HS-5 (cell line): ENCODE data around the gene MYO15A.
A peak's percentile ranks its signal among the peaks of the same experiment; 100 is the strongest.

Experiments
- DNase-seq: peaks from one replicate; pipeline ENCODE4 v3.0.0-alpha.2; 2012; ENCODE audit warnings: low read depth

MYO15A gene

DNA sequence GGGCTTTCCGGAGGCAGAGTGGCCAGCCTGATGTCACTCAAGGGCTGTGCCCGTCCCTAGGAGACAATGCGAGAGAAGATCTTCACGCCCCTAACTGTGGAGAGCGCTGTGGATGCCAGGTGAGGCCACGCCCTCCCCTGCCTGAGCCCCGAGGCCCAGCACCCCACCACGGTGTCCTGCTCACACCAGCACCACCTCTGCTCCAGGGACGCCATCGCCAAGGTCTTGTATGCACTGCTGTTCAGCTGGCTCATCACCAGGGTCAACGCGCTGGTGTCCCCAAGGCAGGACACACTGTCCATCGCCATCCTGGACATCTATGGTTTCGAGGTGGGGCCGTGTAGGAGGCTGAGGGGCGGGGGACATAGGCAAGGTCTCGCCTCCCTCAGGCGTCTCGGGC is 27.8 kb downstream of the MYO15A start:
- DNase-seq, result no peak

DNA sequence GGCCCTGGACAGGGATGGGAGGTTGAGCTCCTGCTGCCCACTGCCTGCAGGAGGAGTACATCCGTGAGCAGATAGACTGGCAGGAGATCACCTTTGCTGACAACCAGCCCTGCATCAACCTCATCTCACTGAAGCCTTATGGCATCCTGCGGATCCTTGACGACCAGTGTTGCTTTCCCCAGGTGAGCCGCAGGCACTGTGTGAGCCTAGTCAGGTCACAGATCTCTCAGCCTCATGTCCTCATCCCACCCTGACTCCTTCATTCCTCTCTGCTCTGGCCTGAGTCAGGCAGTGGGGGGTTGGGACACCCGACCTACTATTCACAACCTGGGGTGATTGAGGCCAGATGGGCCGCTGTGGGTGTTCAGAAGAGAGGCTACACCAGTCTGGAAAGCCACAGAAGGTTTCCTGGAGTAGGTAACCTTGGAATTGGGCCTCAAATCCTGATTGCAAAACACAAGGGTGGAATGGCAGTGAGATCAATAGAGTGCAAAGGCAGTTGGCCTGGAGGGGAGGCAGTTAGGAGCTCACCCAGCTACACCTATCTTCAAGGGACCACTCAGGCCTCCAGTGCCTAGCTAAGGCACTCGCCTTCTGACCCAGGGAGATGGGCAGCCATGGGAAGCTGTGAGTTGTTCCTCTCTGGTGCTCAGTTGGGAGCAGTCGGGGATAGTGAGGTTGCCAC is 29.7 kb downstream of the MYO15A start:
- DNase-seq, result no peak

GRCh38 chr17:18139092-18139491 is 30.5 kb downstream of the MYO15A start:
- DNase-seq, result no peak

GRCh38 chr17:18139498-18139897 is 30.9 kb downstream of the MYO15A start:
- no peak for DNase-seq

DNA sequence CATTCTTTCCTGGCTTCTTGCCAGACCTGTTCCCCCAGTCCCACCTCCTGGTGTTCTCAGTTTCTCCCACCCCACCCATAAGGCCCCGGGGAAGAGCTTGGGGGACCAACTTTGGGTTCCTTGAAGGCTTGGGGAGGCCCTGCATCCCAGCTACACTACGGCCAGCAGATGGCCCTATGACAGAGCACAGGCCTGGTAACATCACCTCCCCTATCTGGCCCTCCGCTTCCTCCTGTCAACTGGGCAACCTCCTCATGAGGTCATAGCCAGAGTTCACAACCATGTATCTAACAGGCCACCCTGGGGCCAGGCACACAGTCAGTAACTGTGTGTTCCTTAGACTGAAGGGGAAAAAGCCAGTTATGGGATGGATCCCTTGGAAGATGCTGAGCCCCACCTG is 31.4 kb downstream of the MYO15A start:
- DNase-seq, result no peak

DNA sequence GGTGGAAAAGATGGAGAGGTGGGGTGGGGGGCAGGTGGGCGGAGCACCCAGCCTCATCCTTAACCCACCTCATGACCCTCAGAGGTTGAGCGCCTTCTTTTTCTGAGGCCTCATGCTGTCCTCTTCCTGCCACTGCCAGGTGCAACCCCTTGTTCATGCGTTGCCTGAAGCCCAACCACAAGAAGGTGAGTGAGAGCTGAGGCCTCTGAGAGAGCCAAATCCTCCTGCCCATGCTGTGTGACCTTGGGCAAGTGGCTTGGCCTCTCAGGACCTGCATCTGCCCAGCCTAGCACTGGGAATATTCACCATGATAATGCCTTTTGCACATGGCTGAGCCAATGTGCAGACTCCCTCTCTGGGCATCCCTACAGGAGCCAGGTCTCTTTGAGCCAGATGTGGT is 32.1 kb downstream of the MYO15A start:
- DNase-seq, result no peak

GRCh38 chr17:18141210-18141803 is 32.8 kb downstream of the MYO15A start:
- peak; percentile 19 for DNase-seq

DNA sequence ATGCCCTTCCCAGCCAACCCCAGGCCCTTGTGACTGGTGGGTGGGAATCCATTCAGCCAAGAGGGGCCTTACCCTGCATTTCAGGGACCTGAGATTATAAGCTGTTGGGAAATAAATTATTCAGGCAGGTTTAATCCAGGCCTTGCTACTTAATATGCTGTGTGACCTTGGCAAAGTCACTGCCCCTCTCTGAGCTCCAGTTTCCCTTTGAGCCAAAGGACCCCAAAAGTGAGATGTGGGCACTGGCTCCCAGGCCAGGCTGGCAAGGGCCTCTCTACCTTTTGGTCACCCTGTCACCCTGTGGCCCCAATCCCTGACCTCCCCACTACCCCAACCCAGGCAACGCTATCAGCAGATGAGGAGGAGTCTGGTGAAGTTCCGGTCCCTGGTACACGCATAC is 33.9 kb downstream of the MYO15A start:
- no peak for DNase-seq

DNA sequence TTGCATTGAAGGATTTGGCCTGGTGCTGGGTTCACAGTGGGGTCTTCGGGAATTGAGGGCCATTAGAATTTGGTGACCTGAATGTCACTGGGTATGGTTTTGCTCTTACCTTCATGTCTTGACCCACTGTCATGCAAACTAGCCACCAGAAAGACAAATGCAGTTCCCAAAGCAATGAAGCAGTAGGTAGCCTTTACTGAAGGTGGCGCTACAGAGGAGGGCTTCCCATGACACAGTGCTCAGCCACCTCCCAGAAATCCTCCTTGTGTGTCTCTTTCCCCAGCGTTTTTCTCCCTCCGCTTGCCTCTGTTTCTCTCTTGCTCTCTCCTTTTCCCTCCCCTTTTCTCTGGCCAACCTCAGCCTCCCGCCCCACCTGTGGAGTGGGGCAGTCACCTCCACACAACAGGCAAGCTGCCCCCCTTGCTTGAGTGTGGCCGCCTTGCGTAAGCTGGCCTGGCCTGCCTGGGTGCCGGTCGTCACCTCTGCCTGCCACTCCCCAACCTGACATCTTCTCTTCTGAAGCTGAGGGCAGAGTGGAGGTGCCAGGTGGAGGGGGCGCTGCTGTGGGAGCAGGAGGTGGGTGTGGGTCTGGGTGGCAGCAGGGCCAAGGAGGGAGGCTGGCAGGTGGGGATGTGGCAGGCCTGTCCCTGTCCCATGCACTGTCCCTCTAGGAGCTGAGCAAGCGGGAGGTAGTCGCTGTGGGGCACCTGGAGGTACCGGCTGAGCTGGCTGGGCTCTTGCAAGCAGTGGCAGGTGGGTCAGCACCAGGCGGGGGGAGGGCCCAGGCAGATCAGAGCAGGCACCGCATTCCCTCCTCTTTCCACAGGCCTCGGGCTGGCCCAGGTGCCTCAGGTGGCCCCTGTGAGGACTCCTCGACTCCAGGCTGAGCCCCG is 34.7 kb downstream of the MYO15A start:
- DNase-seq, result no peak

DNA sequence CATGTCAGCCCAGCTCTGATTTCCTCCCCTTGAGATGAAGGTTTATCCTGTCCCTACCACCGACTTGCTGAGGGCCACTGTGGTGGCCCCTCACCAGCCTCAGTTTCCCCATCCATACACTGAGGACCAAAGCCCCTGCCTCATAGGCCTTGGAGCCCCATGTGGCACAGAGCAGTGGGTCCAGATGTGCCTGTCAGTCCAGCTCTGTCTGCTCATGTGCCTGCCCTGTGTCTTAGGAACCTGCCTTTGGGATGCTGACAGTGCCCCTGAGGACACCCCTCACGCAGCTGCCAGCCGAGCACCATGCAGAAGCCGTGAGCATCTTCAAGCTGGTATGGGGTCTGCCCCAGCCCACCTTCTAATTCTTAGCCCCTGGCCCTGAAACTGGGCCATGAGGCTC is 35.7 kb downstream of the MYO15A start:
- no peak for DNase-seq

GRCh38 chr17:18144855-18145254 is 36.3 kb downstream of the MYO15A start:
- no peak for DNase-seq

DNA sequence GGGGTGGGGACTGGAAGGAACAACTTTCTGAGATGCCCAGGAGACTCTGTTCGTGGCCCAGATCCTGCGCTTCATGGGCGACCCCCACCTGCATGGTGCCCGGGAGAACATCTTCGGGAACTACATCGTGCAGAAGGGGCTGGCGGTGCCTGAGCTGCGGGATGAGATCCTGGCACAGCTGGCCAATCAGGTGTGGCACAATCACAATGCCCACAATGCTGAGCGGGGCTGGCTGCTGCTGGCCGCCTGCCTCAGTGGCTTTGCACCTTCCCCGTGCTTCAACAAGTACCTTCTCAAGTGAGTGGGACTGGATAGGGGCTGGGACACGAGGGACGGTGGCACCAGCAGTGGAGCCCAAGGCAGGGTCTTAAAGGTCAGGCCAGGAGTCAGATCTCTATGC is 37.3 kb downstream of the MYO15A start:
- DNase-seq, result no peak

DNA sequence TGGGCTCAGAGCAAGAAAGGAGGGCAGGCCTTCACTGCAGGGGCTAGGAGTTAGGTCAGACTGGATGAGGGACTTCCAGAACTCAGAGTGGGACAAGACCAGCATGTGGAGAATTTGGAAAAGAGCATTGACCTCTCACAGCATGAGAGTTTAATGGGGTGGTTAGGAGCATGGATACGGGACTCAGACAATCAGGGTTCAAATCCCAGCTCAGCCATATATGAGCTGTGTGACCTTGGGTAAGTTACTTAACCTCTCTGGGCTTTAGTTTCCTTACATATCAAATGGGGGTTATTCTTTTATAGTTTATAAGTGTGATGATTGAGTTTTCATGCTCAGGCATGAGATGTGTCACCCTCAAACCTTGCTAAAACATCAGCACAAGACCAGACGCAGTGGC is 37.7 kb downstream of the MYO15A start:
- DNase-seq, result no peak

DNA sequence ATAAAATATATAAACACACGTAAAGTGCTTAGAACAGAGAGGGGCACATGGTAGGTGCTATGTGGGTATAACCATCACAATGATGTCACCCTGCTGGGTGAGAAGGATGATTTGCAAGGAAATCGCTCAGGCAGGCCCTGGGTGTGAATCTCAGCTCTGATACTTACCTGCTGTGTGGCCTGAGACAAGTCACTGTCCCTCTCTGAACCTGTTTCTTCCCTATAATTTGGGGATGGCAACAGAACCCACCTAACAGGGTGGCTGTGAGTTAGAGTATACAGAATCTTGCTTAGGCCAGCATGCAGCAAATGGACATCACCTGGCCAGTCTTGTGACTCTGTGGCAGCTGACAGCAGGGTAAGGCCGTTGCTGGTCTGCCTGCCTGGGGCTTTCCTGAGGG is 38.4 kb downstream of the MYO15A start:
- DNase-seq, result no peak

DNA sequence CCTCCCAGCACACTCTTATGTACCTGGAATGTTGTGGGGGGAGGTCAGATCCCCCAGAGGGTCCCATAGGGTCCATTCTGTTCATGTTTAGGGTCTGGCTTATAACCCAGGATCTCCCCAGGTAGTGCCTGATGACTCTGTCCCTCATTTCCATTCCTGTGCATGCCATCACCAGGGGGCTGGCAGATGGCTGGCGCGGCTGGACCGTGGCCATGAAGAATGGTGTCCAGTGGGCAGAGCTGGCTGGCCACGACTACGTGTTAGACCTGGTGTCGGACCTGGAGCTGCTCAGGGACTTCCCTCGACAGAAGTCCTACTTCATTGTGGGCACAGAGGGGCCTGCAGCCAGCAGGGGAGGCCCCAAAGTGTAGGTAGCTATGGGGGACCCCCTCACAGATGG is 40.0 kb downstream of the MYO15A start:
- DNase-seq, result no peak

GRCh38 chr17:18151290-18151689 is 42.7 kb downstream of the MYO15A start:
- no peak for DNase-seq

DNA sequence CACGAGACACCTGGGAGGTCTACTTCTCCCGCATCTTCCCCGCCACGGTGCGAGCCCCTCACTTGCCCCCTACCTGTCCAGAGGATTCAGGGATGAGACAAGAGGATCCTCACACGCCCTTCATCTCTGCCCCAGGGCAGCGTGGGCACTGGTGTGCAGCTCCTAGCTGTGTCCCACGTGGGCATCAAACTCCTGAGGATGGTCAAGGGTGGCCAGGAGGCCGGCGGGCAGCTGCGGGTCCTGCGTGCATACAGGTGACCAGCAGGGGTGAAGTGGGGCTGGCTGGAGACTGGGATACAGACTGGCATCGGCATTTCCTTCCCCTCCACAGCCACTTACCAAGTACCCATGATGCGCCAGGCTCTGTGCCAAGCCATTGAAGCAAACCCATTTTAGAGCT is 46.6 kb downstream of the MYO15A start:
- no peak for DNase-seq

GRCh38 chr17:18156171-18156975 is 47.8 kb downstream of the MYO15A start:
- DNase-seq, result no peak

GRCh38 chr17:18156976-18157280 is 48.4 kb downstream of the MYO15A start:
- DNase-seq, result no peak

DNA sequence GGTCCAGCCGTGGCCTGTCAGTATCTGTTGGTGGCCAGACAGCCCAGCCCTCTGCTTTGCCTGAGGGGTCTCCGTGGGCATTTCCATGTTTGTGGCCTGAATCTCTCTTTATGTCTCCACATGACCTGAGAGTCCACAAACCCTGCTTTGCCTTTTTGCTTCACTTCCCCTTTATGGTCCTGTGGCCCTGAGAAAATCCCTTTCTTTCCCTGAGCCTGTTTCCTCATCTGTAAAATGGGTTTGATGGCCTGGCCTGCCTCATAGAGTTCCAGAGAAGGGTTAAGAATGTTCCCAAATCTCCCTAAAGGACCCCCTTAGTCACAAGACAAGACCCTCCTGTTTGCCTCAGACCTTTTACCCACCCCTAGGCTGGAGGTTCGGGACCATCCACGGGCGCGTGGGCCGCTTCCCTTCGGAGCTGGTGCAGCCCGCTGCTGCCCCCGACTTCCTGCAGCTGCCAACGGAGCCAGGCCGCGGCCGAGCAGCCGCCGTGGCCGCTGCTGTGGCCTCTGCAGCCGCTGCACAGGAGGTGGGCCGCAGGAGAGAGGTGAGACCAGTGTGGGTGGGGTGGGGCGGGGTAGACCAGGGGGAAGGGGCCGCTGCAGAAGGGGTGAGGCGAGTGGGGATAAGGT is 48.9 kb downstream of the MYO15A start:
- DNase-seq, result no peak

DNA sequence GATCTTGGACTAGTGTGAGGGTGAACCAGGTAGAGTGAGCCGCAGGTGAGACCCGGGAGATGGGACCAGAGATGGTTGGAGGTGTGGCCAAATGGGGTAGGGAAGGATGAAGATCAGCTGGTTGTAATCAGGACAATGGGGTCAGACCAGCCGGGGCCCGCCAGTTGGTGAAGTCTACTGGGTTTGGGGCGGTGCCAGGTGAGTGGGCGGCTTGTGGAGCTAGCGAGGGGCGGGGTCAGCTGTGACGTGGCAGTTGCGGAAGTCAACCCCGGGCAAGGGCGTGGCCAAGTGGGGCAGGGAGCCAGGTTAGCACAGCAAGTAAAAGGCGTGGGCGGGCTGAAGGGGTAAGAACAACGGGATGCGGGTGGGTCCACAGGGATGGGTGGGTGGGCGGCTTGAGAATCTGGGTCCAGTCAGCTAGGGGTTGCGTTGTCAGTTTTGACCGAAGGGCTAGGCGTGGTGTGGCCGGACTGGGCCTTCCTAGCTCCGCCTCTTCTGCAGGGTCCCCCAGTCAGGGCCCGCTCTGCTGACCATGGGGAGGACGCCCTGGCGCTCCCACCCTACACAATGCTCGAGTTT is 49.6 kb downstream of the MYO15A start:
- no peak for DNase-seq
